NB4 (cell line): ENCODE measurements around the gene CCR5.

Experiments used
- CTCF ChIP-seq: IDR thresholded peaks from one replicate; pipeline ENCODE4 v1.5.1; 2012; ENCODE audit warnings: low read depth, low read length
- MAX ChIP-seq: IDR thresholded peaks from 2 replicates; pipeline ENCODE4 v1.6.1; 2011; ENCODE audit warnings: low read depth, low read length
- MYC ChIP-seq: IDR thresholded peaks from 2 replicates; pipeline ENCODE4 v1.6.1; 2011; ENCODE audit warnings: low read depth, low read length
- POLR2A ChIP-seq: IDR thresholded peaks from 2 replicates; pipeline ENCODE4 v1.6.1; 2011; ENCODE audit warnings: mild to moderate bottlenecking; ENCODE audit not compliant: insufficient read length; ENCODE audit errors: extremely low read depth

- TF ChIP-seq CTCF (peak; percentile 81), MAX (0 out of 2 replicates have a peak, but pooled peaks have one; percentile 19), POLR2A (no peak), MYC (no peak)
These were observed 7.7 kb downstream of the CCR5 start for GRCh38 chr3:46378426-46378942.
